PC-9 (cell line): ENCODE measurements around the gene TSGA10.

Source experiments
- EZH2 ChIP-seq: fragments of 200-600 bp; sonication (generic); IDR thresholded peaks from 2 replicates; pipeline ENCODE4 v1.8.0; 2017; ENCODE audit warnings: antibody characterized with exemption, low read depth
- TF ChIP-seq, protein P1 (sequence below): fragments of 200-600 bp; sonication (generic); conservative IDR thresholded peaks from 2 replicates; pipeline ENCODE4 v1.6.1; 2017; ENCODE audit warnings: mixed run types, antibody characterized with exemption, mild to moderate bottlenecking, moderate library complexity

DNA sequence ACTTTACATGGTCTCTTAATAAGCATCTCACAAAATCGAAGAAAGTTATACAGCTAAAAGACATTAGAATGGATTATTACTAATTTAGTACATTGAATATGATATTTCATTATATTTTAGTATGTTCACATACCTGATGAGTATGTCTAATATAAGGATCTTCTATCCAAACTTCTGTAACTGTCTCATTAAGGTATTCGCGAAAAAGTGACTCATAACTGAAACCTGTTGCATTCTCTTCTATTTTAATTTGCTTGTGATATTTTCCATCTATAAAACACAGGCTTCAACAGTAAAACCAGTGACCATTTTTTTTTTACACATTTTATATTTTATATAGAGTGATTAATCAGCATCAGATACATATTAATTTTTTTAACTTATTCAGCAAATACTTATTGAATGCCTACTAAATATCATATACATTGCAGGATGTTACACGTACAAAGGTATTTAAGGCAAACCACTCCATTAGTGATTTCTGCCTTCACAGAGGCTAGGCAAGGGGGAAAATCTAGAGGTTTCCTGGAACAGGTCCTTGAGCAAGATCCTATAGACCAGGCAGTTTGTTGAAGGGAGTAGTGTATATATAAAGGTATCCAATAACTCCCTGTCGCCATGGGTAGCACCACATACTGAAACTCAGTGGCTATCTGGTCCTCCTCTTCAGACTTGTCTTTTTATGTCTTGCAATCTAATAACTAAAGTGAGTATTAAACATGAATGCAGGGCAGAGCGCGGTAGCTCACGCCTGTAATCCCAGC, 16.8 kb upstream of the TSGA10 start:
- TF ChIP-seq, protein P1, sequence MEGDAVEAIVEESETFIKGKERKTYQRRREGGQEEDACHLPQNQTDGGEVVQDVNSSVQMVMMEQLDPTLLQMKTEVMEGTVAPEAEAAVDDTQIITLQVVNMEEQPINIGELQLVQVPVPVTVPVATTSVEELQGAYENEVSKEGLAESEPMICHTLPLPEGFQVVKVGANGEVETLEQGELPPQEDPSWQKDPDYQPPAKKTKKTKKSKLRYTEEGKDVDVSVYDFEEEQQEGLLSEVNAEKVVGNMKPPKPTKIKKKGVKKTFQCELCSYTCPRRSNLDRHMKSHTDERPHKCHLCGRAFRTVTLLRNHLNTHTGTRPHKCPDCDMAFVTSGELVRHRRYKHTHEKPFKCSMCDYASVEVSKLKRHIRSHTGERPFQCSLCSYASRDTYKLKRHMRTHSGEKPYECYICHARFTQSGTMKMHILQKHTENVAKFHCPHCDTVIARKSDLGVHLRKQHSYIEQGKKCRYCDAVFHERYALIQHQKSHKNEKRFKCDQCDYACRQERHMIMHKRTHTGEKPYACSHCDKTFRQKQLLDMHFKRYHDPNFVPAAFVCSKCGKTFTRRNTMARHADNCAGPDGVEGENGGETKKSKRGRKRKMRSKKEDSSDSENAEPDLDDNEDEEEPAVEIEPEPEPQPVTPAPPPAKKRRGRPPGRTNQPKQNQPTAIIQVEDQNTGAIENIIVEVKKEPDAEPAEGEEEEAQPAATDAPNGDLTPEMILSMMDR, result no peak
- no peak for TF ChIP-seq EZH2
